ENCODE measurements around the gene PAFAH2.

- TF ChIP-seq CTCF (IDR thresholded peaks at IDR 0.05) (no peak), POLR2A (IDR thresholded peaks at IDR 0.05) (no peak)
These were observed 18.7 kb downstream of the PAFAH2 start for GRCh38 chr1:25979210-25979609.

Data from heart left ventricle (tissue), 13 donors.